GM12878 (cell line): ENCODE measurements around the gene SLC39A1. TPM values are rescaled to one million over a fixed set of nuclear protein-coding genes. Genes with fewer than 3 reads are reported as not detected.

Source experiments
- ATAC-seq: fragments of 200-7000 bp; cut with Tn5 transposase; 3 replicates; pipeline ENCODE4 v1.9.1; 2020; ENCODE audit warnings: mild to moderate bottlenecking, moderate library complexity
- BruUV-seq: library from RNA; stranded (reverse); fragments of 400-500 nt; replicated peaks from 2 replicates; lab custom pipeline; 2021; lab: Mats Ljungman, UMichigan
- CTCF ChIA-PET: fragments of 300-600 bp; sonication (Branson Sonifier 250); formaldehyde crosslinking; extraction: SDS; loops from one replicate; lab custom pipeline; 2021; ENCODE audit warnings: inconsistent platforms; lab: Yijun Ruan, JAX
- POLR2A ChIA-PET: fragments of 350-600 bp; formaldehyde crosslinking; extraction: SDS; loops from one replicate; lab custom pipeline; 2021; ENCODE audit warnings: inconsistent platforms; lab: Charles Lee
- RAD21 ChIA-PET: fragments of 300-600 bp; sonication (Branson Sonifier 250); formaldehyde crosslinking; loops from one replicate; lab custom pipeline; 2023; ENCODE audit warnings: antibody characterized with exemption; ENCODE audit not compliant: unreplicated experiment; lab: Charles Lee
- SMC1A ChIA-PET: fragments of 300-600 bp; sonication (Branson Sonifier 250); formaldehyde crosslinking; loops from one replicate; lab custom pipeline; 2023; ENCODE audit not compliant: unreplicated experiment, uncharacterized antibody; lab: Charles Lee
- DNase-seq: peaks from one replicate; pipeline ENCODE4 v3.0.0-alpha.2; 2011; ENCODE audit warnings: low read depth, low spot score
- FAIRE-seq: peaks from 3 replicates; lab custom pipeline; 2011; peaks lifted over from hg19 to GRCh38; lab: Jason Lieb, UNC
- H2AFZ ChIP-seq: 2 replicates; pipeline ENCODE4 v1.6.0; 2011; ENCODE audit warnings: low read depth, low read length, control low read depth; ENCODE audit not compliant: control insufficient read depth
- H3K27ac ChIP-seq: 2 replicates; pipeline ENCODE4 v1.5.1; 2011; ENCODE audit warnings: control low read depth; ENCODE audit not compliant: control insufficient read depth, insufficient read depth
- H3K27me3 ChIP-seq, 2 experiments: replicated peaks in 1 of 2; 2 replicates each; pipeline versions ENCODE4 v1.6.0 to v1.6.1; 2011; ENCODE audit warnings: low read length in 1 of 2; ENCODE audit not compliant: control insufficient read depth in 2 of 2, insufficient read depth in 2 of 2
- H3K36me3 ChIP-seq, 2 experiments: 2 replicates each; pipeline ENCODE4 v1.5.1; 2011; ENCODE audit warnings: low read length in 1 of 2; ENCODE audit not compliant: control insufficient read depth in 2 of 2, insufficient read depth in 2 of 2
- H3K4me1 ChIP-seq: 2 replicates; pipeline ENCODE4 v1.6.1; 2011; ENCODE audit warnings: mild to moderate bottlenecking, low read length, moderate library complexity, mixed read lengths; ENCODE audit not compliant: control insufficient read depth, insufficient read depth
- H3K4me2 ChIP-seq: 2 replicates; pipeline ENCODE4 v1.6.0; 2011; ENCODE audit warnings: control low read depth; ENCODE audit not compliant: control insufficient read depth, insufficient read depth
- H3K4me3 ChIP-seq: fragments of 200-600 bp; sonication (generic); 2 replicates; pipeline ENCODE4 v1.5.1; 2016
- H3K79me2 ChIP-seq: 2 replicates; pipeline ENCODE4 v1.6.0; 2011; ENCODE audit warnings: low read length; ENCODE audit not compliant: control insufficient read depth, insufficient read depth
- H3K9ac ChIP-seq: 2 replicates; pipeline ENCODE4 v1.8.0; 2011; ENCODE audit warnings: low read length, control low read depth, mixed read lengths; ENCODE audit not compliant: control insufficient read depth, insufficient read depth
- H3K9me3 ChIP-seq: replicated peaks from 3 replicates; pipeline ENCODE4 v1.5.1; 2011; ENCODE audit warnings: mild to moderate bottlenecking, low read length; ENCODE audit not compliant: control insufficient read depth, insufficient read depth
- H4K20me1 ChIP-seq: 2 replicates; pipeline ENCODE4 v1.6.0; 2011; ENCODE audit not compliant: control insufficient read depth, insufficient read depth
- GABPA ChIP-seq: IDR thresholded peaks from 2 replicates; pipeline ENCODE4 v1.6.1; 2014; ENCODE audit warnings: antibody characterized with exemption, low read depth, mild to moderate bottlenecking, inconsistent platforms
- IKZF1 ChIP-seq: fragments of 450-650 bp; conservative IDR thresholded peaks from 2 replicates; pipeline ENCODE4 v1.6.1; 2017; ENCODE audit warnings: antibody characterized with exemption, mild to moderate bottlenecking
- IRF4 ChIP-seq: IDR thresholded peaks from 2 replicates; pipeline ENCODE4 v1.6.1; 2011; ENCODE audit warnings: low read depth, low read length
- KDM1A ChIP-seq: fragments of 200-600 bp; sonication (generic); IDR thresholded peaks from 2 replicates; pipeline ENCODE4 v1.6.1; 2016; ENCODE audit warnings: borderline replicate concordance
- MXI1 ChIP-seq: fragments of 150-350 bp; IDR thresholded peaks from 2 replicates; pipeline ENCODE4 v1.6.1; 2011; ENCODE audit warnings: low read depth, mild to moderate bottlenecking, inconsistent platforms, low read length, improper control_type of control experiment
- SP1 ChIP-seq: IDR thresholded peaks from one replicate; pipeline ENCODE4 v1.6.1; 2011; ENCODE audit warnings: low read depth, low read length
- STAT1 ChIP-seq: fragments of 450-650 bp; conservative IDR thresholded peaks from 2 replicates; pipeline ENCODE4 v1.6.1; 2014; ENCODE audit warnings: antibody characterized with exemption, mild to moderate bottlenecking
- TCF12 ChIP-seq: IDR thresholded peaks from 2 replicates; pipeline ENCODE4 v1.6.1; 2011; ENCODE audit warnings: low read depth, mild to moderate bottlenecking, low read length
- YY1 ChIP-seq: IDR thresholded peaks from 2 replicates; pipeline ENCODE4 v1.6.1; 2011; ENCODE audit warnings: low read depth, mild to moderate bottlenecking, low read length
- ZBTB11 ChIP-seq: fragments of 450-650 bp; formaldehyde crosslinking; IDR thresholded peaks from 2 replicates; pipeline ENCODE4 v1.5.0; 2022; ENCODE audit warnings: mild to moderate bottlenecking, missing genetic modification characterization
- WGBS: methylation state at CpG from one replicate; pipeline ENCODE4 v1.1.6; 2016; ENCODE audit warnings: low lambda C conversion rate; ENCODE audit not compliant: insufficient replicate concordance, insufficient coverage; ENCODE audit errors: missing lambda C conversion rate; 5-methylcytosine and 5-hydroxymethylcytosine counted together
- in situ Hi-C: fragments of 300-500 bp; cut with MboI; formaldehyde crosslinking; loops from 9 replicates; pipeline ENCODE4 v1.14.3; 2018; ENCODE audit warnings: mixed read lengths
- intact Hi-C: fragments of 100-400 bp; cut with micrococcal nuclease; formaldehyde crosslinking; loops from one replicate; pipeline ENCODE4 v1.14.2; 2022; ENCODE audit not compliant: unreplicated experiment
- polyA plus RNA-seq, 11 experiments: library from polyadenylated mRNA; depleted of rRNA in 4 of 11; unstranded in 6 of 11; stranded (reverse) in 5 of 11; fragments of >200 nt; fragmentation: Nextera tagmentation in 4 of 11; fragmentation: Illumina TruSeq in 1 of 11; extraction: Ambion mirVana in 4 of 11; extraction: Trizol in 1 of 11; gene quantifications; 1 replicate in 1 of 11; 2 replicates in 10 of 11; pipeline versions ENCODE4 v1.2.1 to v1.2.3, GENCODE V29; 2011 to 2016; ENCODE audit warnings: inconsistent platforms in 2 of 11, missing spikeins in 2 of 11, low read depth in 1 of 11
- total RNA-seq, 4 experiments: library from RNA; depleted of rRNA in 3 of 4; stranded (reverse); fragments of >200 nt in 3 of 4; fragmentation: Illumina TruSeq in 1 of 4; extraction: Trizol in 1 of 4; gene quantifications; 2 replicates each; pipeline versions ENCODE4 v1.2.1 to v1.2.3, GENCODE V29; 2013 to 2021
- TF ChIP-seq, protein P1 (sequence below): fragments of 450-650 bp; IDR thresholded peaks from 2 replicates; pipeline ENCODE4 v1.6.1; 2016; ENCODE audit warnings: mild to moderate bottlenecking
- TF ChIP-seq, protein P2 (sequence below), 3 experiments: IDR thresholded peaks in 2 of 3; conservative IDR thresholded peaks in 1 of 3; 2 replicates each; pipeline ENCODE4 v1.5.1; 2011; ENCODE audit warnings: low read depth in 3 of 3, low read length in 3 of 3, mild to moderate bottlenecking in 3 of 3, control low read depth in 2 of 3, moderate library complexity in 2 of 3, inconsistent platforms in 1 of 3, mixed read lengths in 1 of 3; ENCODE audit not compliant: control insufficient read depth in 2 of 3, insufficient read depth in 1 of 3; ENCODE audit errors: extremely low read depth in 1 of 3
- TF ChIP-seq, protein P3 (sequence below): IDR thresholded peaks from 2 replicates; pipeline ENCODE4 v1.6.1; 2011; ENCODE audit warnings: borderline replicate concordance, low read depth, mild to moderate bottlenecking, moderate library complexity, low read length; ENCODE audit not compliant: insufficient read depth, poor library complexity, severe bottlenecking

The SLC39A1 gene
- total and polyA plus RNA-seq, 10 of the 15 experiments (the other 5 are each of a cell fraction or from before 2014, with no cell fraction given): 8.8 to 98.6 (median 72.4) TPM

GRCh38 chr1:153919876-153920852 is 43.2 kb downstream of the SLC39A1 start:
- SMC1A ChIA-PET: interaction anchor here (0.8 to 7.7 kb wide), 27 partner anchors 10 to 257 kb away, joined by 3 to 59 read pairs (median 5); partner anchors contain the start of genes DENND4B and RAB13
- FAIRE-seq: no peak
- Histone ChIP-seq H3K4me2 (peak overlapping the region; percentile 93), H3K27ac (peak overlapping the region; percentile 83), H3K4me3 (peak overlapping the region; percentile 98), H4K20me1 (no peaks in the 10 kb centered on the region; the same call in 1 of the 2 replicates), H3K36me3 (peaks cover 0 to 9% of the 10 kb centered on the region in 2 experiments; a peak in 2 of 4 replicates), H3K4me1 (peaks cover 3% of the 10 kb centered on the region; the same call in 1 of the 2 replicates), H2AFZ (no peak overlapping the region), H3K9ac (peak overlapping the region; percentile 78), H3K27me3 (no peaks in the 10 kb centered on the region), H3K9me3 (no peaks in the 10 kb centered on the region), H3K79me2 (peaks cover 77% of the 10 kb centered on the region)
- POLR2A ChIA-PET: interaction anchor here (0.9 to 10.1 kb wide), 12 partner anchors 9 to 99 kb away, joined by 3 to 83 read pairs (median 5); partner anchors contain the start of genes CREB3L4, DENND4B, JTB and SLC39A1
- BruUV-seq: no TSS peak
- RAD21 ChIA-PET: interaction anchor here (0.6 to 6.4 kb wide), 21 partner anchors 9 to 128 kb away, joined by 3 to 55 read pairs (median 4); partner anchors contain the start of genes CREB3L4, CRTC2, DENND4B and JTB
- CTCF ChIA-PET: interaction anchor here (0.6 to 14.9 kb wide), 35 partner anchors 8 to 415 kb away, joined by 3 to 138 read pairs (median 4); partner anchors contain the start of genes CREB3L4, DENND4B, JTB and RAB13
- 25% methylated on average over 4 of the region's 4 CpGs for WGBS
- in situ Hi-C loops (no loop called here), intact Hi-C loops (loop anchor here (1.0 to 5.0 kb wide), 3 partner anchors 78 to 113 kb away; no protein-coding TSS in a partner anchor)
- DNase-seq: no peak
- peak; percentile 2 for ATAC-seq
- TF ChIP-seq KDM1A (no peak), TCF12 (no peak), STAT1 (no peak), SP1 (no peak), IKZF1 (0 out of 2 replicates have a peak, but pooled peaks have one; percentile 34), IRF4 (no peak), ZBTB11 (CRISPR knock-in tag) (peak; percentile 42; the same call in 1 of the 2 replicates), YY1 (no peak), MXI1 (0 out of 2 replicates have a peak, but pooled peaks have one; percentile 30), GABPA (no peak)
- TF ChIP-seq, protein P1, sequence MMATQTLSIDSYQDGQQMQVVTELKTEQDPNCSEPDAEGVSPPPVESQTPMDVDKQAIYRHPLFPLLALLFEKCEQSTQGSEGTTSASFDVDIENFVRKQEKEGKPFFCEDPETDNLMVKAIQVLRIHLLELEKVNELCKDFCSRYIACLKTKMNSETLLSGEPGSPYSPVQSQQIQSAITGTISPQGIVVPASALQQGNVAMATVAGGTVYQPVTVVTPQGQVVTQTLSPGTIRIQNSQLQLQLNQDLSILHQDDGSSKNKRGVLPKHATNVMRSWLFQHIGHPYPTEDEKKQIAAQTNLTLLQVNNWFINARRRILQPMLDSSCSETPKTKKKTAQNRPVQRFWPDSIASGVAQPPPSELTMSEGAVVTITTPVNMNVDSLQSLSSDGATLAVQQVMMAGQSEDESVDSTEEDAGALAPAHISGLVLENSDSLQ: peak; percentile 69
- TF ChIP-seq, protein P2, sequence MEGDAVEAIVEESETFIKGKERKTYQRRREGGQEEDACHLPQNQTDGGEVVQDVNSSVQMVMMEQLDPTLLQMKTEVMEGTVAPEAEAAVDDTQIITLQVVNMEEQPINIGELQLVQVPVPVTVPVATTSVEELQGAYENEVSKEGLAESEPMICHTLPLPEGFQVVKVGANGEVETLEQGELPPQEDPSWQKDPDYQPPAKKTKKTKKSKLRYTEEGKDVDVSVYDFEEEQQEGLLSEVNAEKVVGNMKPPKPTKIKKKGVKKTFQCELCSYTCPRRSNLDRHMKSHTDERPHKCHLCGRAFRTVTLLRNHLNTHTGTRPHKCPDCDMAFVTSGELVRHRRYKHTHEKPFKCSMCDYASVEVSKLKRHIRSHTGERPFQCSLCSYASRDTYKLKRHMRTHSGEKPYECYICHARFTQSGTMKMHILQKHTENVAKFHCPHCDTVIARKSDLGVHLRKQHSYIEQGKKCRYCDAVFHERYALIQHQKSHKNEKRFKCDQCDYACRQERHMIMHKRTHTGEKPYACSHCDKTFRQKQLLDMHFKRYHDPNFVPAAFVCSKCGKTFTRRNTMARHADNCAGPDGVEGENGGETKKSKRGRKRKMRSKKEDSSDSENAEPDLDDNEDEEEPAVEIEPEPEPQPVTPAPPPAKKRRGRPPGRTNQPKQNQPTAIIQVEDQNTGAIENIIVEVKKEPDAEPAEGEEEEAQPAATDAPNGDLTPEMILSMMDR (IDR thresholded peaks at IDR 0.05 in 2 of 3, conservative IDR thresholded peaks at IDR 0.05 in 1 of 3; ENCODE audit: control insufficient read depth in 2 of 3, extremely low read depth in 1 of 3, insufficient read depth in 1 of 3, low read depth in 3 of 3, low read length in 3 of 3): peak; percentile 47 to 59 (median 53); a peak in 5 of 6 replicates
- TF ChIP-seq, protein P3, sequence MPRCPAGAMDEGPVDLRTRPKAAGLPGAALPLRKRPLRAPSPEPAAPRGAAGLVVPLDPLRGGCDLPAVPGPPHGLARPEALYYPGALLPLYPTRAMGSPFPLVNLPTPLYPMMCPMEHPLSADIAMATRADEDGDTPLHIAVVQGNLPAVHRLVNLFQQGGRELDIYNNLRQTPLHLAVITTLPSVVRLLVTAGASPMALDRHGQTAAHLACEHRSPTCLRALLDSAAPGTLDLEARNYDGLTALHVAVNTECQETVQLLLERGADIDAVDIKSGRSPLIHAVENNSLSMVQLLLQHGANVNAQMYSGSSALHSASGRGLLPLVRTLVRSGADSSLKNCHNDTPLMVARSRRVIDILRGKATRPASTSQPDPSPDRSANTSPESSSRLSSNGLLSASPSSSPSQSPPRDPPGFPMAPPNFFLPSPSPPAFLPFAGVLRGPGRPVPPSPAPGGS: no peak
